HG03103 (cell line): Measurements from ENCODE around the gene SHCBP1L.

Experiments used
- ATAC-seq: cut with Tn5 transposase; IDR thresholded peaks from one replicate; pipeline ENCODE4 v1.9.1; 2021; ENCODE audit warnings: low read depth; ENCODE audit not compliant: unreplicated experiment

Gene SHCBP1L

DNA sequence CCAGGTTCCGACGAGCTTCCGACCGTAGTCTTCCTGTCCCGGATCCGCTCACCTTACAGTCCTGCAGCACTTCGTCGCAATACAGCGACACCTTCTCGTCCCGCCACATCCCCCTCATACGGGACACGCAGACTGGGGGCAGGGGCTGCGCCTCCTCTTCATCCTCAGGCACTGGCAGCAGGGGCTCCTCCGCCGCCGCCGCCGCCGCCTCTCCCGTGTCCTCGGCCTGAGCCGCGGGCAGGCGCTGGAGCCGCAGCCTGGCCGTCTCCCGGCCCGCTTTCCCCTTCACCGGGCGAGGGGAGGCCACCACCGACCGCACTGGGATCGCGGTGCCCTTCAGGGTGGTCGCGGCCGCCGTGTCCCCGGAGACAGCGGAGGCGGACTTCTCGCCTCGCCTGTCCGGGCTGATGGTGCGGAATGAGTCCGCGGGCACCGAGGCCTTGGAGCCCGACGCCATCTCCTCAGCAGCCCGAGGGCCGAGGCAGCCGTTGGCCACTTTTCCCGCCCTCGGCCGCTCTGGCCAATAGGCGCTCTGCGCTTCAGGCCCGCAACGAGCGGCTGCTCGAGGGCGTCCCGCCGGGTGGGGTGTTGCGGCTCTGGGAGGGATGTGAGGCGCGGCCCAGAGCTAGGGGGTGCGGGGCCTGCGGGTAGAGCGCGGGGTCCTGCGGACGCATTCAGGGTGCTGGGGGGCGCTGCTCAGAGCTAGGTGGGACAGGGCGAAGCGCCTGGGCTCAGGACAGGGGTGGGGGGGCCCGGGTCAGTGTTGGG is at the start of gene SHCBP1L:
Gene SHCBP1L, minus strand, starts transcription at position 490 of the 768 bp plus-strand sequence. Its CDS starts 33 bp downstream, at position 457.
- ATAC-seq, result no peak

DNA sequence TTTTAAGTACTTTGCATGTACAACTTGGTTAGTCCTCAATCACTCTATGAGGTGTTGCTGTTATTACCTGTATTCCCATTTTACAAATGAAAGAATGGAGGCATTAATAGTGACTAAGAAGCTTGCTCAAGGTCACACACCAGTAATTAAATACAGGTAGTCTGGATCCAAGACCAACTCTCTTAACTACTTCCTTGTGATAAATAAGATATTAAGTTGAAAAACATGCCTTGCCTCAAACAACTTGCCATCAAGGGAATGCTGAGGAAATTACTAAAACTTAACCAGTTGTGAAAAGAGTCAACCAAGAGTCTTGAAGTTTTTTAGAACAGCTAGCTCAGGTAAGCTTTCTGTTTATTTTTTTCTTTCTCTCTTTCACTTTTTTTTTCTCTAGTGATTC is 49.3 kb upstream of the SHCBP1L start:
- ATAC-seq, result no peak

- no peak for ATAC-seq
These were observed 47.4 kb upstream of the SHCBP1L start for GRCh38 chr1:183000167-183000962.

DNA sequence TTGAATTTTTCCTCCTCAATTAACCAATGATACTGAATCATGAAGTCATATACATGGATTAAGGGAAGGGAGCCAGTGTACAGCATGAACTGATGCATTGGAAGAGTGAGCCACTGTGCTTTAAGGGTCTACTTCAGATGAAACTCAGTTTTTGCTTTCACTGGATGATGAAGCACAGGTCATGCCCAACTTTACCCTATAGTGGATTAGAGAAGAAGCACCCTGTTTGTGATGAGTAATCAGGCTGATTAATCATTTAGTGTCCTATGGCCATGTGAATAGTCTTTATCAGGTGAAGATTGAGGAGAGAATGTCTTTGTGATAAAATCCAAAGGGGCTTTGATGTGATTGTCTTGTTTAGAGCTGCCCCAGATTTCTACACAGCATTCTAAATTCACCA is 45.5 kb upstream of the SHCBP1L start:
- ATAC-seq, result no peak

- no peak for ATAC-seq
These were observed 43.9 kb upstream of the SHCBP1L start for GRCh38 chr1:182996816-182997215.

DNA sequence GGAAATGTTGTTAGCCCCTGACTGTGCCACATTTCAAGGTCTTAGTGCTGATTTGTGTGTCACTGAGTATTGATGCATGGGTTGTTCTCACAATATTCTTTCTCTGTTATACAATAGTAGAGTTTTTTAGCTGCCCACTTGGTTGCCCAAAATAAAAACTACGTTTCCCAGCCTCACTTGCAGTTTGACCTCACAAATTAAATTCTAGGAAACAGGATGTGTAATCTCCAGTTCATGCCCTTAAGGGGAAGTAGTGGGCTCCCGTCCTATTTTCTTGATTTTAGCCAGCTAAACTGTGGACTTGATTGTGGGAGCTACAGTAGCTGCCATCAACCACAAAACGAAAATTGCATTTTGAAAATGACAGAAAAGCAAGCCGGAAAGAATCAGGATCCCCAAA is 42.9 kb upstream of the SHCBP1L start:
- no peak for ATAC-seq

DNA sequence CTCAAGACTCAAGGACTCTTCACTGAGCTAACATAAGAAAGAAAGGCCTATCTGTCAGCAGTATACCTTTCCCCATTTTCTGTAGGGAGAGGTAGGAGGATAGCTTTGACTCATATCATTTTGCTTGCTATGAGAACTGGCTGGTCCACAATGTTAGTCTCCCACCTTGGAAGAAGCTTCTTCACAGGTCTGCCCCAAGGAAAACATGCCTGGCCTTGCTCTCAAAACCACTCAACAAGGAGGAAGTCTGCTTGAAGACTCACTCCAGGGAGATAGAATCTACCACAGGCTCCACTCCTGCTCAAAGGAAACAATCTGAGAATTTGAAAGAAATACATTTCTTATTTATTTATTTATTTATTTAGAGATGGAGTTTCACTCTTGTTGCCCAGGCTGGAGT is 40.8 kb upstream of the SHCBP1L start:
- ATAC-seq, result no peak

DNA sequence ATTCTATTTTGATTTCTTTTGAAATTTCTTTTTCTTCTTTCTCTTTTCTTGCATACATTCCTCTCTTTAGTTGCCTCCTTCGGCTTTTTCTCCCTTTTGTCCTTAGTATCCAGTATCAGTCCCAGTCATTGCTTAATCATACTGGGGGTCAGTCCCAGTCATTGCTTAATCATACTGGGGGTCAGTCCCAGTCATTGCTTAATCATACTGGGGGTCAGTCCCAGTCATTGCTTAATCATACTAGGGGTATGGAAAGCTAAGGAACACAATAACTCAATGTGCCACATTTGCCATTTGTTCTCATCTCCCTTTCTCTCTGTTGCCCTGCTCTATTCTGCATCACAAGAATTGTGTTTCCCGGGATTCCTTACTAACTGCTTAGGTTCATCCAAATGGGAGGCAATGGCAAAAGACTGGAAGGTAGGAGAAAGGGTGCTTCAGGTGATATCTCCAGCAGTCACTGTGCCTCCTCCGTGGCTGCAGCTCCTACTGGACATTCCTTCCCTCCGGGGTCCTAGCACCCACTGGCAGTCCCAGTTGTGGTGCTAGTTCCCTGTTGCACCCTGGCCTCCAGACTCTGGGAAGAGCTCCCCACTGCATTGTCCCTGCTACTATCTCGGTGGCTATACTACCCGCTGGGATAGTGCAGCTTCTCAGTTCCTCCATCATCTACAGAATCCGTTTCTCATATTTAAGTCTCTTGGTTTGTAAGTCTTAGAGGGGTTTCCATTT is 37.6 kb upstream of the SHCBP1L start:
- ATAC-seq, result no peak

GRCh38 chr1:182985876-182986275 is 32.9 kb upstream of the SHCBP1L start:
- ATAC-seq, result no peak

- no peak for ATAC-seq
These were observed 31.7 kb upstream of the SHCBP1L start for GRCh38 chr1:182984621-182985020.

DNA sequence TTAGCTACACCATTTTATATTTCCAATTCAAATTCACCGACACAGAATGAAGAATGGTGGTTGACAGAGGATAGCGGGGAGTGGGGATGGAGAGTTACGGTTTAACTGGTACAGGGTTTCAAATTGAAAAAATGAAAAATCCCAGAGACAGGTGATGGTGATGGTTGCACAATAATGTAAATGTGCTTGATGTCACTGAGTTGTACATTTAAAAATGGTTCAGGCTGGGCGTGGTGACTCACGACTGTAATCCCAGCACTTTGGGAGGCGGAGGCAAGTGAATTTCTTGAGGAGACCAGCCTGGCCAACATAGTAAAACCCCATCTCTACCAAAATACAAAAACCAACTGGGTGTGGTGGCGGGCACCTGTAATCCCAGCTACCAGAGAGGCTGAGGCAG is 31.2 kb upstream of the SHCBP1L start:
- ATAC-seq, result no peak

GRCh38 chr1:182978151-182978853 is 25.3 kb upstream of the SHCBP1L start:
- ATAC-seq, result no peak

GRCh38 chr1:182977480-182977879 is 24.5 kb upstream of the SHCBP1L start:
- no peak for ATAC-seq

DNA sequence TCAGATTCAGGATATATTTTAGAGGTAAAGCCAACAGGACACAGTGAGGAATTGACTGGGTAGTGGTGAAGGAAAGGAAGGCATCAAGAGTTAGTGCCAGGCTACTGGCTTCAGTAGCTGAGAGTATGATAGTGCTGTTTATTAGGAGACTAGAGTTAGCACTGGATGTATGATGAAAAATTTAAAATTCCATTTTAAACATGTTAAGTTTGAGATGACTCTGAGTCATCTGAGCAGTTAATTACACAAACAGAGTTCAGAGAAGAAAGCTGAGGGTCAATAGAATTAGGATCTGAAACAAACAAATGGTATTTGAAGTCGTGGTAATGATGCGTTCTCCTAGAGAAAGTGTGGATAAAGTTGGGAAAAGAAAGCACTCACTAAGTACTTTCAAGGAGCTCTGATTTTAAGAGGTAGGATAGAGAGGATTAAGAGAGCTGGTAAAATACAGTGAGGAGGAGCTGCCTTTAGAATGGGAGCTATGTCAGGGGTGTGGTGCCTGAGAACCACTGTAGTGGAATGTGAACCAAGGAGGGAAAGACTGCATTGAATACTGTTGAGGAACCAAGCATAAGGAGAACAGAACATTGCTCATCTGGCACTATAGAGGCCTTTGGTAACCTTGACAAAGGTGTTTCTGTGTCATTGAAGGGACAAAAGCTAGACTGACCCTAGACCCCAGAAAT is 21.7 kb upstream of the SHCBP1L start:
- ATAC-seq, result no peak

- no peak for ATAC-seq
These were observed 19.9 kb upstream of the SHCBP1L start for GRCh38 chr1:182972829-182973228.

GRCh38 chr1:182972231-182972630 is 19.3 kb upstream of the SHCBP1L start:
- ATAC-seq, result no peak

GRCh38 chr1:182971219-182971618 is 18.3 kb upstream of the SHCBP1L start:
- no peak for ATAC-seq

GRCh38 chr1:182968836-182969734 is 16.1 kb upstream of the SHCBP1L start:
- ATAC-seq, result no peak

DNA sequence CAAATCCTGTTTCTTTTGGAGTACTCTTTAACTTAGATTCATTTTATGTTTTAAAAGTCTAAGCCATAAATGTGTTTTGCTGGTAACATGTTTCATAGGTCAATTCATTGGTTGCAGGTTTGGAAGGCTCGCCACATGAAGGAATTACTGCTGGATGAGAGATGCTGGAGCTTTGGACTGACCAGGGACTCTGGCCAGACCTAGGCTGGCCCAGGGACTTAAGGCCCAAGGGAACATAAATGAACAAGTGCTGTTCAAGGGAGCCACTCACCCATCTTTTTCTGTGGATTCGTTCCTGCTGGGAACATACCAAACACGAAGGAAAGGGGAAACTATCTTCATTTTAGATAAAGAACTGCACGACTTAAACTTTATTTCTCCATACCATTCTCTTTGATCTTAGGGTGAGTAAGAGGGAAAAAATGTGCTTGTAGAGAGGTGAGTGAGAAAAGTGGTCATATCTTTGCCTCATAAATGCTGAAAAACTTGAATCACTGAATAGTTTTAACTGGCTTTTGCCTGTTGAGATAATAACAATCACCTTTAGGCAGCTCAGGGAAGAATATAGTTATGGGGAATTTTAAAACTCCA is 15.3 kb upstream of the SHCBP1L start:
- no peak for ATAC-seq
